ENCODE measurements around the gene HS3ST4.
"Not testable (repeated sequence)": the region's sequence is repeated elsewhere in the genome, so short reads cannot be mapped to it uniquely, and the experiment has no call there.

HS3ST4 gene

GRCh38 chr16:25988882-25989281 lies 297.1 kb downstream of the HS3ST4 start:
- DNase-seq (ENCODE audit: low read depth in 2 of 2) = no peak

GRCh38 chr16:25996052-25996451 lies 304.3 kb downstream of the HS3ST4 start:
- DNase-seq (ENCODE audit: low read depth in 2 of 2) = no peak

- DNase-seq (ENCODE audit: low read depth in 2 of 2) = no peak
Measured at GRCh38 chr16:26005336-26005735, 313.6 kb downstream of the HS3ST4 start.

GRCh38 chr16:26012376-26012775 lies 320.6 kb downstream of the HS3ST4 start:
- no peak for DNase-seq (ENCODE audit: low read depth in 2 of 2)

GRCh38 chr16:26015776-26016175 lies 324.0 kb downstream of the HS3ST4 start:
- no peak for DNase-seq (ENCODE audit: low read depth in 2 of 2)

GRCh38 chr16:26016989-26017388 lies 325.2 kb downstream of the HS3ST4 start:
- no peak for DNase-seq (ENCODE audit: low read depth in 2 of 2)

- no peak for DNase-seq (ENCODE audit: low read depth in 2 of 2)
Measured at GRCh38 chr16:26019381-26020242, 327.9 kb downstream of the HS3ST4 start.

GRCh38 chr16:26026709-26027450 lies 335.1 kb downstream of the HS3ST4 start:
- DNase-seq (ENCODE audit: low read depth in 2 of 2) = no peak

- DNase-seq (ENCODE audit: low read depth in 2 of 2) = no peak
Measured at GRCh38 chr16:26031286-26031685, 339.5 kb downstream of the HS3ST4 start.

- not testable (repeated sequence) for DNase-seq (ENCODE audit: low read depth in 2 of 2)
Measured at GRCh38 chr16:26032661-26033060, 340.9 kb downstream of the HS3ST4 start.

GRCh38 chr16:26041952-26042668 lies 350.4 kb downstream of the HS3ST4 start:
- DNase-seq (ENCODE audit: low read depth in 2 of 2) = no peak

- no peak for DNase-seq (ENCODE audit: low read depth in 2 of 2)
Measured at GRCh38 chr16:26050472-26050871, 358.7 kb downstream of the HS3ST4 start.

- no peak for DNase-seq (ENCODE audit: low read depth in 2 of 2)
Measured at GRCh38 chr16:26051063-26051462, 359.3 kb downstream of the HS3ST4 start.

GRCh38 chr16:26053889-26054288 lies 362.1 kb downstream of the HS3ST4 start:
- DNase-seq (ENCODE audit: low read depth in 2 of 2) = no peak

- no peak for DNase-seq (ENCODE audit: low read depth in 2 of 2)
Measured at GRCh38 chr16:26058326-26058725, 366.6 kb downstream of the HS3ST4 start.

GRCh38 chr16:26070302-26071100 lies 378.7 kb downstream of the HS3ST4 start:
- DNase-seq (ENCODE audit: low read depth in 2 of 2) = no peak

GRCh38 chr16:26071101-26071866 lies 379.5 kb downstream of the HS3ST4 start:
- no peak for DNase-seq (ENCODE audit: low read depth in 2 of 2)

- DNase-seq (ENCODE audit: low read depth in 2 of 2) = no peak
Measured at GRCh38 chr16:26078716-26079355, 387.1 kb downstream of the HS3ST4 start.

GRCh38 chr16:26087091-26087490 lies 395.3 kb downstream of the HS3ST4 start:
- no peak for DNase-seq (ENCODE audit: low read depth in 2 of 2)

GRCh38 chr16:26091511-26091910 lies 399.8 kb downstream of the HS3ST4 start:
- no peak for DNase-seq (ENCODE audit: low read depth in 2 of 2)
